Measurements from ENCODE around the gene PXMP2. TPM values are rescaled to one million over a fixed set of nuclear protein-coding genes. Genes with fewer than 3 reads are reported as not detected.

PXMP2 gene
- total RNA-seq, 4 donors from 2014 or later = 39.7 to 68.4 (median 55.8) TPM

- H3K27ac ChIP-seq (replicated peaks in 1 of 4) = no peak overlapping the region
- TF ChIP-seq EP300 (IDR thresholded peaks at IDR 0.05) = no peak
- no peak for TF ChIP-seq POLR2AphosphoS5 (IDR thresholded peaks at IDR 0.05)
- no peak for TF ChIP-seq CTCF (IDR thresholded peaks at IDR 0.05)
- TF ChIP-seq POLR2A (IDR thresholded peaks at IDR 0.05; ENCODE audit: low read depth) = no peak
- intact Hi-C loops (cut with DNase I) = no loop called here
- no peaks in the 10 kb centered on the region for H3K27me3 ChIP-seq
- peaks cover 78 to 100% (median 98%) of the 10 kb centered on the region in 4 donors for H3K36me3 ChIP-seq
- H3K4me3 ChIP-seq = no peak overlapping the region
- no peaks in the 10 kb centered on the region for H3K9me3 ChIP-seq
- H3K4me1 ChIP-seq = no peaks in the 10 kb centered on the region
- WGBS = 95% methylated on average over 13 of the region's 13 CpGs
- no peak for DNase-seq (ENCODE audit: extremely low spot score)
These were observed 22.3 kb upstream of the PXMP2 start for GRCh38 chr12:132665149-132665491.

- 96% methylated on average over 6 of the region's 6 CpGs for WGBS
- TF ChIP-seq CTCF (IDR thresholded peaks at IDR 0.05) = no peak
- no peak for TF ChIP-seq EP300 (IDR thresholded peaks at IDR 0.05)
- TF ChIP-seq POLR2AphosphoS5 (IDR thresholded peaks at IDR 0.05) = no peak
- TF ChIP-seq POLR2A (IDR thresholded peaks at IDR 0.05; ENCODE audit: low read depth) = no peak
- Histone ChIP-seq H3K27me3 (no peaks in the 10 kb centered on the region), H3K9me3 (no peaks in the 10 kb centered on the region), H3K4me1 (no peaks in the 10 kb centered on the region), H3K27ac (replicated peaks in 1 of 4) (no peak overlapping the region), H3K36me3 (peaks cover 76 to 100% (median 97%) of the 10 kb centered on the region in 4 donors), H3K4me3 (no peak overlapping the region)
- intact Hi-C loops (cut with DNase I) = no loop called here
- no peak for DNase-seq (ENCODE audit: extremely low spot score)
These were observed 21.6 kb upstream of the PXMP2 start for GRCh38 chr12:132665794-132666193.

GRCh38 chr12:132668191-132669088 lies 18.9 kb upstream of the PXMP2 start:
- intact Hi-C loops (cut with DNase I) = no loop called here
- no peak overlapping the region for H3K4me3 ChIP-seq
- no peaks in the 10 kb centered on the region for H3K27me3 ChIP-seq
- H3K36me3 ChIP-seq = peaks cover 75 to 100% (median 91%) of the 10 kb centered on the region in 4 donors
- H3K27ac ChIP-seq (replicated peaks in 1 of 4) = no peak overlapping the region
- TF ChIP-seq POLR2A (IDR thresholded peaks at IDR 0.05; ENCODE audit: low read depth) (no peak), EP300 (IDR thresholded peaks at IDR 0.05) (no peak), POLR2AphosphoS5 (IDR thresholded peaks at IDR 0.05) (no peak), CTCF (IDR thresholded peaks at IDR 0.05) (no peak)
- 95% methylated on average over 23 of the region's 30 CpGs for WGBS
- DNase-seq (ENCODE audit: extremely low spot score) = no peak
- no peaks in the 10 kb centered on the region for H3K9me3 ChIP-seq
- no peaks in the 10 kb centered on the region for H3K4me1 ChIP-seq

- DNase-seq (ENCODE audit: extremely low spot score) = no peak
- Histone ChIP-seq H3K9me3 (no peaks in the 10 kb centered on the region), H3K27ac (replicated peaks in 1 of 4) (no peak overlapping the region), H3K4me3 (no peak overlapping the region), H3K27me3 (no peaks in the 10 kb centered on the region), H3K4me1 (no peaks in the 10 kb centered on the region), H3K36me3 (peaks cover 69 to 98% (median 85%) of the 10 kb centered on the region in 4 donors)
- 88% methylated on average over 17 of the region's 17 CpGs for WGBS
- intact Hi-C loops (cut with DNase I) = no loop called here
- TF ChIP-seq CTCF (IDR thresholded peaks at IDR 0.05) (no peak), POLR2AphosphoS5 (IDR thresholded peaks at IDR 0.05) (no peak), POLR2A (IDR thresholded peaks at IDR 0.05; ENCODE audit: low read depth) (no peak), EP300 (IDR thresholded peaks at IDR 0.05) (no peak)
These were observed 18.1 kb upstream of the PXMP2 start for GRCh38 chr12:132669166-132669879.

Measured in esophagus muscularis mucosa (tissue), 4 donors.